Spleen (tissue), 11 donors: ENCODE results near the gene WNT2B. TPM values are rescaled to one million over a fixed set of nuclear protein-coding genes. Genes with fewer than 3 reads are reported as not detected.
"Not testable (repeated sequence)": the region's sequence is repeated elsewhere in the genome, so short reads cannot be mapped to it uniquely, and the experiment has no call there.

ENCODE experiments used
- DNase-seq: peaks from one replicate; pipeline ENCODE4 v3.0.0-alpha.2; 2020
- H3K27ac ChIP-seq, 8 donors: fragments of 200-600 bp; sonication (generic) in 7 of 8; 1 replicate in 4 of 8; 2 replicates in 4 of 8; pipeline versions ENCODE4 v1.5.0 to v1.8.0; 2016 to 2021; ENCODE audit warnings: inconsistent platforms in 4 of 8, mild to moderate bottlenecking in 4 of 8, moderate library complexity in 1 of 8
- H3K27me3 ChIP-seq, 7 donors: fragments of 200-600 bp; sonication (generic) in 6 of 7; replicated peaks in 1 of 7; 1 replicate in 4 of 7; 2 replicates in 3 of 7; pipeline versions ENCODE4 v1.5.0 to v1.8.0; 2016 to 2021; ENCODE audit warnings: inconsistent platforms in 3 of 7, mild to moderate bottlenecking in 1 of 7
- H3K36me3 ChIP-seq, 6 donors: fragments of 200-600 bp; sonication (generic) in 5 of 6; 1 replicate in 4 of 6; 2 replicates in 2 of 6; pipeline versions ENCODE4 v1.5.0 to v1.8.0; 2016 to 2021; ENCODE audit warnings: inconsistent platforms in 2 of 6
- H3K4me1 ChIP-seq, 6 donors: fragments of 200-600 bp; sonication (generic) in 5 of 6; 1 replicate in 3 of 6; 2 replicates in 3 of 6; pipeline versions ENCODE4 v1.5.0 to v1.8.0; 2016 to 2021; ENCODE audit warnings: inconsistent platforms in 3 of 6
- H3K4me3 ChIP-seq, 8 donors: fragments of 200-600 bp; sonication (generic) in 7 of 8; 1 replicate in 4 of 8; 2 replicates in 4 of 8; pipeline versions ENCODE4 v1.5.0 to v1.8.0; 2016 to 2021; ENCODE audit warnings: inconsistent platforms in 4 of 8, mild to moderate bottlenecking in 4 of 8, moderate library complexity in 2 of 8
- H3K9me3 ChIP-seq, 8 donors: fragments of 200-600 bp; sonication (generic) in 7 of 8; 1 replicate in 4 of 8; 2 replicates in 4 of 8; pipeline versions ENCODE4 v1.5.0 to v1.8.0; 2016 to 2021; ENCODE audit warnings: inconsistent platforms in 4 of 8
- CTCF ChIP-seq, 11 experiments: fragments of 200-600 bp in 7 of 11; fragments of 450-650 bp in 4 of 11; sonication (generic) in 4 of 11; IDR thresholded peaks in 8 of 11; conservative IDR thresholded peaks in 3 of 11; 1 replicate in 7 of 11; 2 replicates in 4 of 11; pipeline versions ENCODE4 v1.4.0 to v1.8.0; 2016 to 2021; ENCODE audit warnings: antibody characterized with exemption in 11 of 11, inconsistent platforms in 4 of 11, mild to moderate bottlenecking in 1 of 11
- POLR2A ChIP-seq, 3 donors: fragments of 450-650 bp; IDR thresholded peaks; one replicate each; pipeline ENCODE4 v1.5.1; 2017; ENCODE audit warnings: antibody characterized with exemption in 3 of 3, mild to moderate bottlenecking in 1 of 3
- POLR2AphosphoS5 ChIP-seq, 3 donors: sonication (generic); formaldehyde crosslinking; IDR thresholded peaks; one replicate each; pipeline ENCODE4 v1.5.1; 2017; ENCODE audit warnings: antibody characterized with exemption in 3 of 3
- WGBS, 5 donors: extraction: QIAGEN DNeasy Blood & Tissue Kit in 3 of 5; methylation state at CpG; one replicate each; pipeline versions ENCODE4 v1.1.5 to v1.1.7; 2013 to 2018; 5-methylcytosine and 5-hydroxymethylcytosine counted together
- intact Hi-C: fragments of 100-400 bp; cut with DNase I; formaldehyde crosslinking; loops from one replicate; pipeline ENCODE4 v1.15.0; 2023; ENCODE audit warnings: low total_unique reads
- polyA plus RNA-seq, 3 donors: library from polyadenylated mRNA; stranded (reverse); fragments of 200-250 nt; gene quantifications; one replicate each; pipeline ENCODE4 v1.2.1, GENCODE V29; 2013
- total RNA-seq, 7 donors: library from RNA; depleted of rRNA in 3 of 7; stranded (reverse); fragments of >200 nt in 3 of 7; fragmentation: NEBNext Ultra II Directional in 4 of 7; extraction: Animal tissue kit (Norgen Biotek cat#: 25700) in 4 of 7; gene quantifications; one replicate each; pipeline versions ENCODE4 v1.1.0 to v1.2.1, GENCODE V29; 2016 to 2021
- donor health status: healthy with polysubstance abuse.
- donor health status: DM: no; HTN: no; CAD: no; lungs with moderate emphysema.
- donor health status: DM: no; HTN: no; CAD: no.
- donor health status: Bipolar disorder and iron deficiency.
- donor health status: healthy.
- donor health status: DM: no; HTN: no; CAD: no.
- donor health status: DM: yes; HTN: yes; CAD: no.

The WNT2B gene
- total and polyA plus RNA-seq, 10 donors = 0.36 to 5.8 (median 1.1) TPM

- DNase-seq = no peak
- H3K27ac ChIP-seq = no peak overlapping the region
- H3K9me3 ChIP-seq = no peaks in the 10 kb centered on the region
- 53 to 79% (median 58%) methylated on average over 1 of the region's 1 CpG for WGBS, 5 donors
- intact Hi-C loops = no loop called here
- no peaks in the 10 kb centered on the region for H3K36me3 ChIP-seq
- H3K4me3 ChIP-seq = no peak overlapping the region
- peaks cover 10 to 47% (median 23%) of the 10 kb centered on the region in 6 donors for H3K4me1 ChIP-seq
- TF ChIP-seq CTCF (IDR thresholded peaks at IDR 0.05 in 8 of 11, conservative IDR thresholded peaks at IDR 0.05 in 3 of 11) = no peak
- TF ChIP-seq POLR2AphosphoS5 (IDR thresholded peaks at IDR 0.05) = no peak
- TF ChIP-seq POLR2A (IDR thresholded peaks at IDR 0.05) = no peak
- no peaks in the 10 kb centered on the region for H3K27me3 ChIP-seq
Observed at GRCh38 chr1:112462953-112463279, 45.8 kb upstream of the WNT2B start.

GRCh38 chr1:112464501-112464900, 44.3 kb upstream of the WNT2B start:
- H3K4me1 ChIP-seq = peaks cover 10 to 45% (median 23%) of the 10 kb centered on the region in 6 donors
- intact Hi-C loops = no loop called here

GRCh38 chr1:112465122-112465521, 43.6 kb upstream of the WNT2B start:
- no peak overlapping the region for H3K4me3 ChIP-seq
- H3K27me3 ChIP-seq = peaks cover 0 to 8% (median 0%) of the 10 kb centered on the region in 7 donors
- peak overlapping the region in 1 of 8 donors; percentile 76 for H3K27ac ChIP-seq
- H3K36me3 ChIP-seq = no peaks in the 10 kb centered on the region
- DNase-seq = no peak
- peaks cover 10 to 39% (median 23%) of the 10 kb centered on the region in 6 donors for H3K4me1 ChIP-seq
- TF ChIP-seq POLR2AphosphoS5 (IDR thresholded peaks at IDR 0.05) (no peak), CTCF (IDR thresholded peaks at IDR 0.05 in 8 of 11, conservative IDR thresholded peaks at IDR 0.05 in 3 of 11) (no peak), POLR2A (IDR thresholded peaks at IDR 0.05) (no peak)
- intact Hi-C loops = no loop called here
- WGBS, 5 donors = 71 to 91% (median 77%) methylated on average over 5 of the region's 5 CpGs
- H3K9me3 ChIP-seq = no peaks in the 10 kb centered on the region

More at GRCh38 chr1:112464501-112464900, 44.3 kb upstream of the WNT2B start:
- H3K9me3 ChIP-seq = no peaks in the 10 kb centered on the region
- WGBS, 5 donors = 70 to 81% (median 79%) methylated on average over 3 to 4 of the region's 4 CpGs
- peak overlapping the region in 1 of 8 donors; percentile 10 for H3K27ac ChIP-seq
- H3K4me3 ChIP-seq = no peak overlapping the region
- TF ChIP-seq CTCF (IDR thresholded peaks at IDR 0.05 in 8 of 11, conservative IDR thresholded peaks at IDR 0.05 in 3 of 11) = no peak
- TF ChIP-seq POLR2A (IDR thresholded peaks at IDR 0.05) = no peak
- TF ChIP-seq POLR2AphosphoS5 (IDR thresholded peaks at IDR 0.05) = no peak
- H3K27me3 ChIP-seq = peaks cover 0 to 2% (median 0%) of the 10 kb centered on the region in 7 donors
- H3K36me3 ChIP-seq = no peaks in the 10 kb centered on the region
- DNase-seq = no peak

- intact Hi-C loops = loop anchor here (2.0 kb wide), 1 partner anchor 75 kb away; no protein-coding TSS in a partner anchor
- 1 to 4% (median 1%) methylated on average over 12 to 31 of the region's 31 CpGs for WGBS, 5 donors
Observed at GRCh38 chr1:112466078-112466660, 42.6 kb upstream of the WNT2B start.

GRCh38 chr1:112470324-112470723, 38.4 kb upstream of the WNT2B start:
- H3K4me3 ChIP-seq, H3K9me3 ChIP-seq, H3K27ac ChIP-seq, intact Hi-C loops, H3K36me3 ChIP-seq, DNase-seq: not testable (repeated sequence)
- WGBS, 5 donors = 88 to 92% (median 88%) methylated on average over 7 of the region's 7 CpGs
- H3K4me1 ChIP-seq = peaks cover 10 to 23% (median 16%) of the 10 kb centered on the region in 6 donors
- H3K27me3 ChIP-seq = peaks cover 0 to 25% (median 0%) of the 10 kb centered on the region in 7 donors

More at GRCh38 chr1:112466078-112466660, 42.6 kb upstream of the WNT2B start:
- Histone ChIP-seq H3K36me3 (no peaks in the 10 kb centered on the region), H3K4me3 (peak overlapping the region in 6 of 8 donors; percentile 11 to 53 (median 16)), H3K27me3 (peaks cover 0 to 19% (median 0%) of the 10 kb centered on the region in 7 donors), H3K9me3 (no peaks in the 10 kb centered on the region), H3K27ac (peak overlapping the region in 7 of 8 donors; percentile 40 to 76 (median 57)), H3K4me1 (peaks cover 10 to 35% (median 23%) of the 10 kb centered on the region in 6 donors)
- DNase-seq = peak; percentile 97
- TF ChIP-seq POLR2AphosphoS5 (IDR thresholded peaks at IDR 0.05) (peak; percentile 89 to 90 (median 90)), POLR2A (IDR thresholded peaks at IDR 0.05) (no peak), CTCF (IDR thresholded peaks at IDR 0.05 in 8 of 11, conservative IDR thresholded peaks at IDR 0.05 in 3 of 11) (peak; percentile 74 to 97 (median 89))
